NCI-H226 (cell line): Measurements from ENCODE around the gene OR14J1.
"Not testable (repeated sequence)": the region's sequence is repeated elsewhere in the genome, so short reads cannot be mapped to it uniquely, and the experiment has no call there.

Source experiments
- DNase-seq: peaks from one replicate; pipeline ENCODE4 v3.0.0-alpha.2; 2015

Gene OR14J1, protein sequence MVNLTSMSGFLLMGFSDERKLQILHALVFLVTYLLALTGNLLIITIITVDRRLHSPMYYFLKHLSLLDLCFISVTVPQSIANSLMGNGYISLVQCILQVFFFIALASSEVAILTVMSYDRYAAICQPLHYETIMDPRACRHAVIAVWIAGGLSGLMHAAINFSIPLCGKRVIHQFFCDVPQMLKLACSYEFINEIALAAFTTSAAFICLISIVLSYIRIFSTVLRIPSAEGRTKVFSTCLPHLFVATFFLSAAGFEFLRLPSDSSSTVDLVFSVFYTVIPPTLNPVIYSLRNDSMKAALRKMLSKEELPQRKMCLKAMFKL

DNA sequence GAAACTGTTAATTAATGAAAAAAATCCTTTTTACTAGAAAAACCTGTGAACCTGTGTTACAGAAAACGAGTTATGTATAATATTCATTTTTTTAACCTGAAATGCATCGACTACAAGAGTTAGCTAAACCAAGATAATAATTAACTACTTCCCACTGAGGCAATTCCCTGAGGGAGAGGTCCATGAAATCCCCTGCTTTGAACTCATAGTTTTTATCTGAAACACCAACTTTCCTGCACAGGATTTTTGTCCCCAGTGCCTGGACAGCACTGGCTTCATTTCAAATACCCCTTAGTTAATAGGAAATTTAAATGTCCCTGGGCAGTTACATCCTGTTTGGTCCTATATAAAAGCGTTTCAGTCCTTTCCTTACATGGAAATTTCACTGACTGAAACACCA is at the start of gene OR14J1:
TSS of gene OR14J1 (plus strand) at position 386 of the 400 bp plus-strand sequence. CDS start 4,989 bp downstream, outside the sequence.
- no peak for DNase-seq

DNA sequence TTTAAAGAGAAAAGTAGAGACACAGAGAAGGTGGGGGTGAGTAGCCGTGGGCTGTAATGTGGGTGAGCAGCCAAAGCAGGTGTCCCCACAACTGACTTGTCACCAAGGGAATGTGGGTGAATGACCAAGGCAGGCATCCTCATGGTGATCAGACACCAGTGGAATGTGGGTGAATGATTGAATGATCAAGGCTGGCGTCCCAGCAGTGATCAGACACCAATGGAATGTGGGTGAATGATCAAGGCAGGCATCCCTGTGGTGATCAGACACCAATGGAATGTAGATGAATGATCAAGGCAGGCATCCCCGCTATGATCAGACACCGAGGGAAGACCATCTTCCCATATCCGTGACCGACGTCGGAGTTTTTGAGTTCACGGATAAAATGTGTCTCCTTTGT is 49.8 kb upstream of the OR14J1 start:
- no peak for DNase-seq

DNA sequence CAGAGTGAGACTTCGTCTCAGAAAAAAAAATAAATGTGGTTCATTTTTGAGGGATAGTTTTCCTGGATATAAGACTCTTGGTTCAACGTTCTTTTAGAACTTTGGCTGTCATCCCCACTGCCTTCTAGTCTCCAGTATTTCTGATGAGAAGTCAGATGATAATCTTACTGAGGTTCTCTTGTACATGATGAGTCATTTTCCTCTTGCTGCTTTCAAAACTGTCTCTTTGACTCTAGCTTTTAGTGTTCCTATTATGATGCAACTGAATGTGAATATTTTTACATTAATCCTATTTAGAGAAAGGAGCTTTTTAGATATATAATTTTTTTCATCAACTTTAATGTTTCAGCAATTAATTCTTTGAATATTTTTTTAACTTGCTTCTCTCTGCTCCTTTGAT is 46.0 kb upstream of the OR14J1 start:
- no peak for DNase-seq

DNA sequence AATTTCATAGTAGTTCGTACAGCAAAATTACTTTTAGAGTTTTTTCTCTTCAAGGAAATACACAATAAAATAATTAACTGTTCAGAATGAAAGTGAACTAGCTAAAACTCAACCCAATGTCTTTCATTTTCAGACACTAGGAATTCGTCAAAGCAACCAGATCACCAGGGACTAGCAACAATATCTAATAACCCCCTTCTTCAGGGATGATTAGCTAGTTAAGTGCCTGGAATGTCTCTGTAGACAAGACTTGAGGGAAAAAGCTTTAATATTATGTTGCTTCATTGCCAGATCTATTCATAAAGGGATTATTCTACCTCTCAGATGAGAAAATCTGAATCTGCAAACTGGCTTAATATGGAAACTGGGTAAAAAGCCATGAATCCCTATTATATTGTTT is 41.8 kb upstream of the OR14J1 start:
- DNase-seq = no peak

DNA sequence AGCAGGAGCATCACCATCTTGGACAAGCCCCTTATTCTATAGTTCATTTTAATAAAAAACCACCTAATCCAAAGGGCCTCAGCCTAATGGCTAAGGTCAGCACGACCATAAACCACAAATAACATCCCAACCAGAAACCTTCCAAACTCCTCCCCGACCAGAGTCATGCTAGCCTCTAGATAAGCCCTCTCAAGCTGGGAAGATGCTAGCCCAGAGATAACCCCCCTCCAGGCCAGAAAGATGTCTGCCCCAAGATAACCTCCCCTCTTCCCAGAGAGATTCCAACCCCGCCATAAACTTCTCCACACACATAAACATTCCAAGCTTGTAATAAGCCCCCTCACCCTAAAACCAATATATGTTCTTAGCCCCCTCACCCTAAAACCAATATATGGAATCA is 38.5 kb upstream of the OR14J1 start:
- no peak for DNase-seq

DNA sequence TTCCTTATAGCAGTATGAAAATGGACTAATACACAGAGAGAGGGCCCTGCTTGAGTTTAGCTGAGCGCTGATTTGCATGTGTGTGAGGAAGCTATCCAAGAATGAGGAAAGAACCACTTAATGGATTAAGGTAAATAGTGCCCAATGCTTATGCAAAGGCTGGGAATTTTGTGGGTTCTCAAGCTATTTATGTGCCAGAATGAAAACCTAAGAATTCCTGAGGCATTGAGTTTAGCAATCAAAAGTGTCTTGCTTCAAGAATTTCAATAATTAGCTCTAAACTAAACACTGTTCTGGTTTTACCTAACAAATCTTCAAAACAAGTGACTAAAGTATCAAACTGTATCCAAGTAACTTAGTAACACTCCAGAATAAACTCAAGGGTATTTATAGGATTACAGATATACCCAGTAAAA is 7.0 kb upstream of the OR14J1 start:
- DNase-seq = no peak

DNA sequence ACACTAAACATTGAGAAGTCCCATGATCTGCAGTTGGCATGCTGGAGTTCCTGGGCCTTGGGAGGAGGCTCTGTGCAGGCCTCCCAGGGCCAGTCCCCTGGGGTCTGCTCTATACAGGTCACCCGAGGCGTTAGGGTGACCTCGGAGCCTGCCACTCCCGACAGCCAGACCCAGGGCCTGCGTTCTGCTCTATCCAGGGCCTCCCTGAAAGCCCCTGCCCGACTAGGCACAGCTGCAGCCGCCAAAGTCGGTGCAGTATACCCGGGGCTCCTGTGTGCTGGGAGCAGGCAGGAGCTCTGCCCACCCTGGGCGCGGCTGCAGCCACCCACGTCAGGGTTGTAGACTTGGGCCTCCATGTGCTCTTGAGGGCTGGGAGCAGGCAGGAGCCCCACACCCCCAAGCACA is 6.3 kb upstream of the OR14J1 start:
- no peak for DNase-seq

DNA sequence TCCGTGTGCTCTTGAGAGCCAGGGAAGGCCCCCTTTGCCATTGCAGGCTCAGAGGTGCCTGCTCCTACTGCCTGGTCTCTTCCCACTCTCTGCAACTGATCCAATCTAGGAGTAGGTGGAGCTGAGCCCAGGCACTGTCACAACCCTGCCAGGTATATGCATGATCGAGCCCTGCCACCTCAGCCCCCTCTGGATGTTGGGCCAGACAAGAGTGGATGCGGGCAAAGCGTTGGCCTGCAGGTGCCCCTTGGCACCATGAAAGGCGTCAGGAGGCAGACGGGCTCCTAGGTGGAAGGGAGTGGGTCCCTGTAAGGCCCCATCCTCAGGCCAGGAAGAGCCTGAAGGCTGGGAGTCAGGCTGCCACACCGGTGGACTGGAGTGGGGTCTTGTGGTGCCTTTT is 5.9 kb upstream of the OR14J1 start:
- no peak for DNase-seq

DNA sequence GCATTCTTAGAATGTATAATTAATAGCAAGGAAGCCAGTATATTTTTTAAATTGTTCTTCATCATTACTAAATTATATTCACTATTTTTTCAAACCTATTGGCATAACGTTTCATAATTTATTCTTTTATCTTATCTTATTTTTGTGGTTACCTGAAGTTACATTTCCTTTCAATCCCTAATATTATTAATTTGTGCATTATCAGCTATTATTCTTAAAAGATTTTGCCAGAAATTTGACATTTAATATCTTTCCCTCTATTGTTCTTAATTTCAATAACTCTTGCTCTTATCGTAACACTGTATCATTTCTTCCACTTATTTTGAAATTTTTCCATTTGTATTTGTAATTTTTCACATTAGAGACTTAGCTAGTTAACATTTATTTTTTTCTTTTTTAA is 18.4 kb downstream of the OR14J1 start:
- no peak for DNase-seq

DNA sequence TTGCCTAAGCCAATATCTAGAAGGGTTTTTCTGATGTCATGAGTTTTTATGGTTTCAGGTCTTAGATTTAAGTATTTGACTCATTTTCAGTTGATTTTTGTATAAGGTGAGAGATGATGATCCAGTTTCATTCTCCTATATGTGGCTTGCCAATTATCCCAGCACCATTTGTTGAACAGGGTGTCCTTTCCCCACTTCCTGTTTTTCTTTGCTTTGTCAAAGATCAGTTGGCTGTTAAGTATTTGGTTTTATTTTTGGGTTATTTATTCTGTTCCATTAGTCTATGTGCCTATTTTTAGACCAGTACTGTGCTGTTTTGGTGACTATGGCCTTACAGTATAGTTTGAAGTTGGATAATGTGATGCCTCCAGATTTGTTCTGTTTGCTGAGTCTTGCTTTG is 21.8 kb downstream of the OR14J1 start:
- DNase-seq = not testable (repeated sequence)

DNA sequence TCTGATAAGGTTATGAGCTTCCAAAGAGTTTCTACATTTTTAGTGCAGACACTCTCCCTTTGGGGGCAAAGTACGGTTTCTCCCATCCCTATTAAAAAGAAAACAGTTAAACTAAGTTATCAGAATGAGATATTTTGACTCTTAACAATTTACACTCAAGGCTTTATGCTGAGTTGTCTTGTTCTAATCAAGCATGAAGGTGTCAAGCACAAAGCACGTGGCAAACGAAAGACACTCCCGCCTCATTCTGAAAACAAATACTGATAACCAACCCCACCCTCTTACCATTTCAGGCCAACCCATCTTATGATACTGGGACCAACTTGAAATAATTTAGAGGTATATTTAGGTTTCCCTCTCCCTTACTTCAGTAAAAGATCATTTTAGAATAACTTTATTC is 24.3 kb downstream of the OR14J1 start:
- DNase-seq = no peak

DNA sequence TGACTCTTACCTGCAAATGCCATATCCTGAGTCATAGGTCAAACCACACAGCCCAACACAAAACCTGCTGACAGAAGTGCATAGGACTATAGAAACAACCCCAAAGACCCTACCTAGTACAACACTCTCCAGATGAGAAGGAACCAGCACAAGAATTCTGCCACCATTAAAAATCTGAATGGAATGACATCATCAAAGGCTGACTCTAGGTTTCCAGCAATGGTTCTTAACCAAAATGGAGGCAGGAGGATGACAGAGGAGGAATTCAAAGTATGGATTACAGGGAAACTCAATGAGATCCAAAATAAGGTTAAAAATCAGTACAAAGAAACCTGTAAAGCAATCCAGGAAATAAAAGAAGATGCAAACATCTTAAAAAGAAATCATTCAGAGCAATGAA is 31.2 kb downstream of the OR14J1 start:
- no peak for DNase-seq

DNA sequence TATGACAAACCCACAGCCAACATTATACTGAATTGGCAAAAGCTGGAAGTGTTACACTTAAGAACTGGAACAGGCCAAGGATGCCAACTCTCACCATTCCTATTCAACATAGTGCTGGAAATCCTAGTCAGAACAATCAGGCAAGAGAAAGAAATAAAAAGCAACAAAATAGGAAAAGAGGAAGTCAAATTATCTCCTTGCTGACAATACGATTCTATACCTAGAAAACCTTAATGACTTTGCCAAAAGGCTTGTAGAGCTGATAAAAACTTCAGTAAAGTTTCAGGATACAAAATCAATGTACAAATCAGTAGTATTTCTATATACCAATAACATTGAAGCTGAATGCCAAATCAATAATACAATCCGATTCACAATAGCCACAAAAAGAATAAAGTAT is 34.8 kb downstream of the OR14J1 start:
- DNase-seq = no peak

DNA sequence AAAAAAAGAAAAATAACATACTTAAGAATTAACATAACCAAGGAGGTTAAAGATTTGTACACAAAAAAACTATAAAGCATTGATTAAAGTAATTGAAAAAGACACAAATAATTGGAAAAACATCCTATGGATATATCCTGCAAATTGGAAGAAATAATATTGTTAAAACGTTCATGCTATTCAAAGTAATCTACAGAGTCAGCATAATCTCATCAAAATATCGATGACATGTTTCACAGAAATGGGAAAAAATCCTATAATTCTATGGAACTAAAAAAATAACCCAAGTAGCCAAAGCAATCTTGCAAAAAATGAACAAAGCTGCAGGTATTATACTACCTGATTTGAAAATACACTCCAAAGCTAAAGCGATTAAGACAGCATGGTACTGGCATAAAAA is 43.9 kb downstream of the OR14J1 start:
- no peak for DNase-seq

DNA sequence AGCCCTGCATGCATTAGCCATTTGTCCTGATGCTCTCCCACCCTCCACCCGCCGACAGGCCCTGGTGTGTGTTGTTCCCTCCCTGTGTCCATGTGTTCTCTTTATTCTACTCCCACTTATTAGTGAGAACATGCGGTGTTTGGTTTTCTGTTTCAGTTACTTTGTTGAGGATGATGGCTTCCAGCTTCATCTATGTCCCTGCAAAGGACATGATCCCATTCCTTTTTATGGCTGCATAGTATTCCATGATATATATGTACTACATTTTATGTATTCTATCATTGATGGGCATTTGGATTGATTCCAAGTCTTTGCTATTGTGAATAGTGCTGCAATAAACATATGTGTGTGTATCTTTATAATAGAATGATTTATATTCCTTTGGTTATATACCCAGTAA is 47.8 kb downstream of the OR14J1 start:
- not testable (repeated sequence) for DNase-seq

DNA sequence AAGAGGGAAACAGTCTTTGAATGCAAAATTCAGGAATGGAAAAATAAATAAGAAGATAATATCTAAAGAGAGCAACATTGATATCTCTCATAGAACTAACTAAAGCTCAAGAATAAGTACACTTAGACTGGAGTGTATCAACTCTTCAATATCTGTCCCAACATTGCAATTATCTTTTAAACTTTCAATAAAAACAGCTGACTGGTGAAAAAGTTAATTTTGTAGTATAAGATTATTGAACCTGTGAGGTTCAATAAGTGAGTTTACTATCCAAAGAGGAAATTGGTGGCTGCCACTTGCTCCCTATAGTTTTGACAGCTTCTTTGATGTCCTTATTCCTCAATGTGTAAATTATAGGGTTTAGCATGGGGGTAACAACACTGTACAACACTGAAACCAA is 53.5 kb downstream of the OR14J1 start:
- no peak for DNase-seq

DNA sequence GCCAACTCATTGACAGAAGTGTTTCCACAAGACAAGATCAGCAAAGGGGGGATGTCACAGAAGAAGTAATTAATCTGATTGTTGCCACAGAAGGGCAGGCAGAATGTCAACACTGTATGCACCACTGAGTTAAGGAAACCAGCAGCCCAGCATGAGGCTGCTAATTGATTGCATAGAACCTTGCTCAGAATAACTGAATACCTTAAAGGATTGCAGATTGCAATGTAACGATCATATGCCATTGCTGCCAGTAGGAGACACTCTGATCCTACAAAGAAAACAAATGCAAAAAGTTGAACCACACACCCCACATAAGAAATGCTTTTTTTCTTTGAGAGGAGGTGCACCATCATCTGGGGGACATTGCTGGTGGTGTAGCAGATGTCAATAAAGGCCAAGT is 54.1 kb downstream of the OR14J1 start:
- no peak for DNase-seq
